ENCODE data around the gene BLM. TPM values are rescaled to one million over a fixed set of nuclear protein-coding genes. Genes with fewer than 3 reads are reported as not detected.

Gene BLM
- total RNA-seq, 1 donor = 5.8 TPM

- H3K9me3 ChIP-seq (ENCODE audit: low read depth, low read length) = no peaks in the 10 kb centered on the region
- H3K27me3 ChIP-seq (ENCODE audit: insufficient read depth, low read length) = no peaks in the 10 kb centered on the region
- peaks cover 41% of the 10 kb centered on the region for H3K4me1 ChIP-seq (ENCODE audit: insufficient read depth, low read length)
- no peak overlapping the region for H3K4me3 ChIP-seq (ENCODE audit: low read length)
These were observed 24.9 kb downstream of the BLM start for GRCh38 chr15:90742087-90742486.

GRCh38 chr15:90743407-90743806 lies 26.3 kb downstream of the BLM start:
- Histone ChIP-seq H3K9me3 (ENCODE audit: low read depth, low read length) (no peaks in the 10 kb centered on the region), H3K27me3 (ENCODE audit: insufficient read depth, low read length) (no peaks in the 10 kb centered on the region), H3K4me1 (ENCODE audit: insufficient read depth, low read length) (peaks cover 37% of the 10 kb centered on the region), H3K4me3 (ENCODE audit: low read length) (no peak overlapping the region)

GRCh38 chr15:90744759-90745402 lies 27.7 kb downstream of the BLM start:
- H3K4me3 ChIP-seq (ENCODE audit: low read length) = no peak overlapping the region
- no peaks in the 10 kb centered on the region for H3K27me3 ChIP-seq (ENCODE audit: insufficient read depth, low read length)
- no peaks in the 10 kb centered on the region for H3K9me3 ChIP-seq (ENCODE audit: low read depth, low read length)
- peaks cover 28% of the 10 kb centered on the region for H3K4me1 ChIP-seq (ENCODE audit: insufficient read depth, low read length)

GRCh38 chr15:90749754-90750153 lies 32.6 kb downstream of the BLM start:
- H3K4me3 ChIP-seq (ENCODE audit: low read length) = no peak overlapping the region
- no peaks in the 10 kb centered on the region for H3K27me3 ChIP-seq (ENCODE audit: insufficient read depth, low read length)
- peaks cover 12% of the 10 kb centered on the region for H3K4me1 ChIP-seq (ENCODE audit: insufficient read depth, low read length)
- H3K9me3 ChIP-seq (ENCODE audit: low read depth, low read length) = no peaks in the 10 kb centered on the region

- Histone ChIP-seq H3K4me1 (ENCODE audit: insufficient read depth, low read length) (peaks cover 12% of the 10 kb centered on the region), H3K27me3 (ENCODE audit: insufficient read depth, low read length) (no peaks in the 10 kb centered on the region), H3K4me3 (ENCODE audit: low read length) (no peak overlapping the region), H3K9me3 (ENCODE audit: low read depth, low read length) (no peaks in the 10 kb centered on the region)
These were observed 33.0 kb downstream of the BLM start for GRCh38 chr15:90750186-90750585.

GRCh38 chr15:90751300-90751825 lies 34.2 kb downstream of the BLM start:
- Histone ChIP-seq H3K4me1 (ENCODE audit: insufficient read depth, low read length) (peaks cover 12% of the 10 kb centered on the region), H3K9me3 (ENCODE audit: low read depth, low read length) (no peaks in the 10 kb centered on the region), H3K4me3 (ENCODE audit: low read length) (no peak overlapping the region), H3K27me3 (ENCODE audit: insufficient read depth, low read length) (no peaks in the 10 kb centered on the region)

- Histone ChIP-seq H3K9me3 (ENCODE audit: low read depth, low read length) (no peaks in the 10 kb centered on the region), H3K27me3 (ENCODE audit: insufficient read depth, low read length) (no peaks in the 10 kb centered on the region), H3K4me1 (ENCODE audit: insufficient read depth, low read length) (peaks cover 8% of the 10 kb centered on the region), H3K4me3 (ENCODE audit: low read length) (no peak overlapping the region)
These were observed 39.8 kb downstream of the BLM start for GRCh38 chr15:90756916-90757315.

GRCh38 chr15:90757461-90757860 lies 40.3 kb downstream of the BLM start:
- H3K4me3 ChIP-seq (ENCODE audit: low read length) = no peak overlapping the region
- H3K4me1 ChIP-seq (ENCODE audit: insufficient read depth, low read length) = peaks cover 13% of the 10 kb centered on the region
- no peaks in the 10 kb centered on the region for H3K9me3 ChIP-seq (ENCODE audit: low read depth, low read length)
- H3K27me3 ChIP-seq (ENCODE audit: insufficient read depth, low read length) = no peaks in the 10 kb centered on the region

- Histone ChIP-seq H3K9me3 (ENCODE audit: low read depth, low read length) (no peaks in the 10 kb centered on the region), H3K4me3 (ENCODE audit: low read length) (no peak overlapping the region), H3K4me1 (ENCODE audit: insufficient read depth, low read length) (peaks cover 16% of the 10 kb centered on the region), H3K27me3 (ENCODE audit: insufficient read depth, low read length) (no peaks in the 10 kb centered on the region)
These were observed 43.6 kb downstream of the BLM start for GRCh38 chr15:90760661-90761232.

GRCh38 chr15:90761629-90762028 lies 44.5 kb downstream of the BLM start:
- Histone ChIP-seq H3K9me3 (ENCODE audit: low read depth, low read length) (no peaks in the 10 kb centered on the region), H3K27me3 (ENCODE audit: insufficient read depth, low read length) (no peaks in the 10 kb centered on the region), H3K4me1 (ENCODE audit: insufficient read depth, low read length) (peaks cover 16% of the 10 kb centered on the region), H3K4me3 (ENCODE audit: low read length) (no peak overlapping the region)

GRCh38 chr15:90762109-90762508 lies 45.0 kb downstream of the BLM start:
- Histone ChIP-seq H3K4me3 (ENCODE audit: low read length) (no peak overlapping the region), H3K9me3 (ENCODE audit: low read depth, low read length) (no peaks in the 10 kb centered on the region), H3K4me1 (ENCODE audit: insufficient read depth, low read length) (peaks cover 16% of the 10 kb centered on the region), H3K27me3 (ENCODE audit: insufficient read depth, low read length) (no peaks in the 10 kb centered on the region)

GRCh38 chr15:90763366-90764099 lies 46.4 kb downstream of the BLM start:
- Histone ChIP-seq H3K27me3 (ENCODE audit: insufficient read depth, low read length) (no peaks in the 10 kb centered on the region), H3K4me1 (ENCODE audit: insufficient read depth, low read length) (peaks cover 11% of the 10 kb centered on the region), H3K9me3 (ENCODE audit: low read depth, low read length) (no peaks in the 10 kb centered on the region), H3K4me3 (ENCODE audit: low read length) (no peak overlapping the region)

GRCh38 chr15:90765531-90765930 lies 48.4 kb downstream of the BLM start:
- Histone ChIP-seq H3K27me3 (ENCODE audit: insufficient read depth, low read length) (no peaks in the 10 kb centered on the region), H3K4me1 (ENCODE audit: insufficient read depth, low read length) (peaks cover 11% of the 10 kb centered on the region), H3K4me3 (ENCODE audit: low read length) (no peak overlapping the region), H3K9me3 (ENCODE audit: low read depth, low read length) (no peaks in the 10 kb centered on the region)

- Histone ChIP-seq H3K9me3 (ENCODE audit: low read depth, low read length) (no peaks in the 10 kb centered on the region), H3K4me3 (ENCODE audit: low read length) (no peak overlapping the region), H3K27me3 (ENCODE audit: insufficient read depth, low read length) (no peaks in the 10 kb centered on the region), H3K4me1 (ENCODE audit: insufficient read depth, low read length) (peaks cover 11% of the 10 kb centered on the region)
These were observed 48.8 kb downstream of the BLM start for GRCh38 chr15:90765966-90766365.

- Histone ChIP-seq H3K4me1 (ENCODE audit: insufficient read depth, low read length) (no peaks in the 10 kb centered on the region), H3K4me3 (ENCODE audit: low read length) (no peak overlapping the region), H3K27me3 (ENCODE audit: insufficient read depth, low read length) (no peaks in the 10 kb centered on the region), H3K9me3 (ENCODE audit: low read depth, low read length) (no peaks in the 10 kb centered on the region)
These were observed 52.2 kb downstream of the BLM start for GRCh38 chr15:90769375-90769774.
